ENCODE results near the gene AKAP8. TPM values are rescaled to one million over a fixed set of nuclear protein-coding genes. Genes with fewer than 3 reads are reported as not detected.
A peak's percentile ranks its signal among the peaks of the same experiment; 100 is the strongest.
"Not testable (repeated sequence)": the region's sequence is repeated elsewhere in the genome, so short reads cannot be mapped to it uniquely, and the experiment has no call there.

Gene AKAP8
- total and polyA plus RNA-seq, 12 donors, result 13.0 to 45.8 (median 29.3) TPM

GRCh38 chr19:15412832-15413231, 33.2 kb upstream of the AKAP8 start:
- H3K27me3 ChIP-seq, result no peaks in the 10 kb centered on the region
- no peak overlapping the region for H3K4me3 ChIP-seq
- peak overlapping the region; percentile 14 to 76 (median 49) for H3K27ac ChIP-seq
- H3K36me3 ChIP-seq (replicated peaks in 1 of 2), result peaks cover 0 to 21% of the 10 kb centered on the region in 2 donors
- H3K9me3 ChIP-seq (replicated peaks in 1 of 3), result no peaks in the 10 kb centered on the region
- H3K4me1 ChIP-seq (replicated peaks in 1 of 2), result peaks cover 53 to 82% of the 10 kb centered on the region in 2 donors
- TF ChIP-seq CTCF (IDR thresholded peaks at IDR 0.05), result peak in 1 of 6 experiments; percentile 2
- no peak for TF ChIP-seq POLR2A (IDR thresholded peaks at IDR 0.05)
- intact Hi-C loops (cut with DNase I), result no loop called here
- 54 to 62% (median 57%) methylated on average over 4 of the region's 4 CpGs for WGBS, 4 donors
- no peak for DNase-seq

DNA sequence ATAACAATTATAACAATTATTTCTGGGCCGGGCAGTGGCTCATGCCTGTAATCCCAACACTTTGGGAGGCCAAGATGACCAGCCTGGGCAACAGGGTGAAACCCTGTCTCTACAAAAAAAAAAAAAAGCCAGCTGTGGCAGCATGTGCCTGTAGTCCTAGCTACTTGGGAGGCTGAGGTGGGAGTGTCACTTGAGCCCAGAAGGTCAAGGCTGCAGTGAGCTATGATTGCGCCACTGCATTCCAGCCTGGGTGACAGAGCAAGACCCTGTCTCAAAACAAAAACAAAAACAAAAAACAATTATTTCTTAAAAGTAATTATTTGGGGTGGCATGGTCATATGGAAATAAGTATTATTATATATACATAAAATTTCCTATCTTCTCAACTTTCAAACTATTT, 31.8 kb upstream of the AKAP8 start:
- Histone ChIP-seq H3K4me1 (replicated peaks in 1 of 2) (peaks cover 49 to 82% of the 10 kb centered on the region in 2 donors), H3K27ac (peak overlapping the region in 4 of 5 donors; percentile 39 to 76 (median 74)), H3K36me3 (replicated peaks in 1 of 2) (peaks cover 0 to 24% of the 10 kb centered on the region in 2 donors)
- DNase-seq, result peak in 6 of 7 donors; percentile 72 to 88 (median 87)
- intact Hi-C loops (cut with DNase I); H3K4me3 ChIP-seq; H3K9me3 ChIP-seq (replicated peaks in 1 of 3); H3K27me3 ChIP-seq: not testable (repeated sequence)
- 26 to 43% (median 34%) methylated on average over 2 of the region's 2 CpGs for WGBS, 4 donors
- TF ChIP-seq POLR2A (IDR thresholded peaks at IDR 0.05), result peak in 1 of 2 donors; percentile 24

- H3K4me3 ChIP-seq, result no peak overlapping the region
- H3K9me3 ChIP-seq (replicated peaks in 1 of 3), result no peaks in the 10 kb centered on the region
- H3K36me3 ChIP-seq (replicated peaks in 1 of 2), result peaks cover 0 to 57% of the 10 kb centered on the region in 2 donors
- H3K4me1 ChIP-seq (replicated peaks in 1 of 2), result peaks cover 20 to 65% of the 10 kb centered on the region in 2 donors
- WGBS, 4 donors, result 31 to 53% (median 47%) methylated on average over 3 of the region's 3 CpGs
- no peaks in the 10 kb centered on the region for H3K27me3 ChIP-seq
- intact Hi-C loops (cut with DNase I), result no loop called here
- TF ChIP-seq POLR2A (IDR thresholded peaks at IDR 0.05) (no peak), CTCF (IDR thresholded peaks at IDR 0.05) (no peak)
- H3K27ac ChIP-seq, result peak overlapping the region in 3 of 5 donors; percentile 0 to 54 (median 49)
- DNase-seq, result peak in 1 of 7 donors; percentile 13
Measured at GRCh38 chr19:15404780-15405211, 25.2 kb upstream of the AKAP8 start.

DNA sequence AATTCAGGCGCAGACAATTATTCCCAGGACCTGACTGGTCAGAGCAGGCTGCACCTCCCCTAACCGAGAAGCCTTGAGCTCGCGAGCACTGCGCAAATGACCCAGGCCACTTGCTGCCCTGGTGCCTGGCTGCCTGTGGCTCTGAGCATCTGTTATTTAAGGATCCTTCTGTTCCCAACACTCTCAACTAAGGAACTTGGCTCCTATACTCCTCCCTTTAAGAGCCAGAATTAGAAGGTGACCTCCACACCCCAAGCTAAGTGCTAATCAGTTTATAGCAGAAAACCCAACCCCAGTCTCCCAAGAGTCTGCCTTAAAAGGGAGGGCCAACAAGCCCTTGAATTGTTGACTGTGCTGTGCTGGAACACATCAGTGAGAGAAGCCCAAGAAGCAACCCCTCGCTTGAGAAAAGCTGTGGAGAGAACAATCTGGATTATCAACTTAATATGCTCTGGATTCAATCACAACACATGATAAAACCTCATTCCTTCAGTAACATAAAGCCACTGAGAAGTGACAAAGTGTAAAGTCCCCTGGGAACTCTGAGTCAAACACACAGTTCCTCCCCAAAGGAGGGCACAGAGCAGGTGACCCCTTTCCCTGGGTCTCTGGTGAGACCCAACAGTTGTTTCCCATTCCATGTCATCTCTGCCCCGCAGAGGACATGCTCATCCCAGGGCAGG, 24.7 kb upstream of the AKAP8 start:
- intact Hi-C loops (cut with DNase I), result no loop called here
- peak in 2 of 7 donors; percentile 60 to 61 for DNase-seq
- Histone ChIP-seq H3K4me3 (no peak overlapping the region), H3K9me3 (replicated peaks in 1 of 3) (no peaks in the 10 kb centered on the region), H3K4me1 (replicated peaks in 1 of 2) (peaks cover 20 to 60% of the 10 kb centered on the region in 2 donors), H3K27ac (peak overlapping the region in 3 of 5 donors; percentile 0 to 54 (median 49)), H3K36me3 (replicated peaks in 1 of 2) (peaks cover 0 to 57% of the 10 kb centered on the region in 2 donors), H3K27me3 (no peaks in the 10 kb centered on the region)
- TF ChIP-seq POLR2A (IDR thresholded peaks at IDR 0.05) (no peak), CTCF (IDR thresholded peaks at IDR 0.05) (no peak)
- 35 to 51% (median 40%) methylated on average over 7 of the region's 7 CpGs for WGBS, 4 donors
